ENCODE results near the gene NDOR1.

GRCh38 chr9:137255448-137256114, 50.1 kb downstream of the NDOR1 start:
- no peak for TF ChIP-seq CTCF (IDR thresholded peaks at IDR 0.05)
- no peak for TF ChIP-seq EP300 (IDR thresholded peaks at IDR 0.05)
